MCF 10A (cell line): ENCODE results near the gene ZBTB25. TPM values are rescaled to one million over a fixed set of nuclear protein-coding genes. Genes with fewer than 3 reads are reported as not detected.

ENCODE experiments used
- BruUV-seq: library from RNA; stranded (reverse); fragments of 400-500 nt; replicated peaks from 2 replicates; lab custom pipeline; 2021; lab: Mats Ljungman, UMichigan
- CTCF ChIA-PET: fragments of 300-600 bp; sonication (Branson Sonifier 250); formaldehyde crosslinking; extraction: SDS; loops from one replicate; lab custom pipeline; 2021; ENCODE audit warnings: antibody characterized with exemption, inconsistent platforms; lab: Yijun Ruan, JAX
- POLR2A ChIA-PET: fragments of 300-600, 350-650 bp; sonication (Branson Sonifier 250); formaldehyde crosslinking; extraction: SDS; loops from one replicate; lab custom pipeline; 2020; ENCODE audit warnings: antibody characterized with exemption, inconsistent platforms; lab: Yijun Ruan, JAX
- DNase-seq: peaks from one replicate; pipeline ENCODE4 v3.0.0-alpha.2; 2018; ENCODE audit not compliant: unreplicated experiment
- H3K27ac Mint-ChIP-seq: one replicate; pipeline ENCODE4 v1.8.0; 2022; ENCODE audit warnings: mild to moderate bottlenecking, low read depth, mixed read lengths; ENCODE audit not compliant: unreplicated experiment
- H3K27me3 Mint-ChIP-seq: one replicate; pipeline ENCODE4 v1.8.0; 2022; ENCODE audit warnings: mixed read lengths; ENCODE audit not compliant: insufficient read depth, unreplicated experiment
- H3K36me3 Mint-ChIP-seq: one replicate; pipeline ENCODE4 v1.8.0; 2022; ENCODE audit warnings: mild to moderate bottlenecking, moderate library complexity, mixed read lengths; ENCODE audit not compliant: insufficient read depth, unreplicated experiment
- H3K4me1 Mint-ChIP-seq: one replicate; pipeline ENCODE4 v1.8.0; 2022; ENCODE audit warnings: mixed read lengths; ENCODE audit not compliant: insufficient read depth, unreplicated experiment
- H3K4me3 Mint-ChIP-seq: one replicate; pipeline ENCODE4 v1.8.0; 2022; ENCODE audit warnings: mild to moderate bottlenecking, moderate library complexity, mixed read lengths; ENCODE audit not compliant: unreplicated experiment
- H3K9me3 Mint-ChIP-seq: one replicate; pipeline ENCODE4 v1.8.0; 2022; ENCODE audit warnings: mixed read lengths; ENCODE audit not compliant: unreplicated experiment
- CTCF ChIP-seq: fragments of 200-600 bp; IDR thresholded peaks from one replicate; pipeline ENCODE4 v1.8.0; 2022; ENCODE audit warnings: antibody characterized with exemption, mild to moderate bottlenecking; ENCODE audit not compliant: unreplicated experiment
- intact Hi-C: fragments of 100-400 bp; cut with micrococcal nuclease; formaldehyde crosslinking; loops from 2 replicates; pipeline ENCODE4 v1.14.1; 2022
- total RNA-seq: library from RNA; stranded (reverse); gene quantifications from 2 replicates; pipeline ENCODE4 v1.2.3, GENCODE V29; 2022

Gene ZBTB25
- total RNA-seq, 1 experiment from 2014 or later: 11.7 TPM

GRCh38 chr14:64513271-64513670, 9.6 kb upstream of the ZBTB25 start:
- H3K9me3 Mint-ChIP-seq: no peaks in the 10 kb centered on the region
- POLR2A ChIA-PET: interaction anchor here (1.7 kb wide), 1 partner anchor 11 kb away, joined by 6 read pairs; no protein-coding TSS in a partner anchor
- intact Hi-C loops: no loop called here
- H3K4me1 Mint-ChIP-seq: peaks cover 15% of the 10 kb centered on the region
- H3K4me3 Mint-ChIP-seq: no peak overlapping the region
- H3K27me3 Mint-ChIP-seq: no peaks in the 10 kb centered on the region
- TF ChIP-seq CTCF: no peak
- BruUV-seq: no TSS peak
- CTCF ChIA-PET: interaction anchor here (0.6 to 1.2 kb wide), 3 partner anchors 66 to 123 kb away, joined by 3 to 4 read pairs (median 3); no protein-coding TSS in a partner anchor
- H3K36me3 Mint-ChIP-seq: peaks cover 4% of the 10 kb centered on the region
- H3K27ac Mint-ChIP-seq: no peak overlapping the region
- DNase-seq: no peak

- H3K36me3 Mint-ChIP-seq: peaks cover 4% of the 10 kb centered on the region
- TF ChIP-seq CTCF: peak; percentile 80
- H3K9me3 Mint-ChIP-seq: no peaks in the 10 kb centered on the region
- H3K4me1 Mint-ChIP-seq: peaks cover 30% of the 10 kb centered on the region
- ChIA-PET CTCF (interaction anchor here (0.6 to 2.0 kb wide), 24 partner anchors 9 to 1445 kb away, joined by 3 to 14 read pairs (median 3); partner anchors contain the start of gene AKAP5), POLR2A (interaction anchor here (0.5 to 1.7 kb wide), 10 partner anchors 9 to 351 kb away, joined by 3 to 20 read pairs (median 3); no protein-coding TSS in a partner anchor)
- H3K27me3 Mint-ChIP-seq: no peaks in the 10 kb centered on the region
- peak overlapping the region; percentile 32 for H3K27ac Mint-ChIP-seq
- intact Hi-C loops: loop anchor here (1.0 kb wide), 1 partner anchor 81 kb away; no protein-coding TSS in a partner anchor
- H3K4me3 Mint-ChIP-seq: no peak overlapping the region
- peak; percentile 77 for DNase-seq
- no TSS peak for BruUV-seq
Observed at GRCh38 chr14:64510825-64511671, 7.4 kb upstream of the ZBTB25 start.

GRCh38 chr14:64509036-64509435, 5.4 kb upstream of the ZBTB25 start:
- ChIA-PET CTCF (interaction anchor here (0.6 to 1.4 kb wide), 7 partner anchors 12 to 383 kb away, joined by 3 to 6 read pairs (median 4); no protein-coding TSS in a partner anchor), POLR2A (interaction anchor here (0.7 to 1.4 kb wide), 5 partner anchors 12 to 155 kb away, joined by 3 to 5 read pairs (median 3); no protein-coding TSS in a partner anchor)
- DNase-seq: no peak
- Mint-ChIP-seq H3K27ac (no peak overlapping the region), H3K4me1 (peaks cover 35% of the 10 kb centered on the region), H3K9me3 (no peaks in the 10 kb centered on the region), H3K27me3 (no peaks in the 10 kb centered on the region), H3K4me3 (no peak overlapping the region), H3K36me3 (peaks cover 15% of the 10 kb centered on the region)
- no TSS peak for BruUV-seq
- intact Hi-C loops: loop anchor here (10.0 kb wide), 1 partner anchor 164 kb away; no protein-coding TSS in a partner anchor
- TF ChIP-seq CTCF: no peak
